IPS-11a (cell line): Measurements from ENCODE around the gene CCZ1B.
"Not testable (repeated sequence)": the region's sequence is repeated elsewhere in the genome, so short reads cannot be mapped to it uniquely, and the experiment has no call there.

Source experiments
- H3K4me3 ChIP-seq: one replicate; pipeline ENCODE4 v1.5.1; 2013; ENCODE audit warnings: low read depth, low read length, control low read depth

Gene CCZ1B

GRCh38 chr7:6826151-6826550 is at the start of gene CCZ1B:
TSS of gene CCZ1B (minus strand) at chr7:6826275. CDS start at chr7:6826197, 78 bp downstream.
- H3K4me3 ChIP-seq, result peak within 1 kb of the TSS; percentile 27

GRCh38 chr7:6875022-6875421 is 48.9 kb upstream of the CCZ1B start:
- not testable (repeated sequence) for H3K4me3 ChIP-seq

GRCh38 chr7:6872246-6872945 is 46.3 kb upstream of the CCZ1B start:
- not testable (repeated sequence) for H3K4me3 ChIP-seq

- H3K4me3 ChIP-seq, result not testable (repeated sequence)
Observed at GRCh38 chr7:6871421-6872144, 45.5 kb upstream of the CCZ1B start.

- not testable (repeated sequence) for H3K4me3 ChIP-seq
Observed at GRCh38 chr7:6864751-6865150, 38.7 kb upstream of the CCZ1B start.

- not testable (repeated sequence) for H3K4me3 ChIP-seq
Observed at GRCh38 chr7:6864188-6864587, 38.1 kb upstream of the CCZ1B start.

GRCh38 chr7:6862876-6863275 is 36.8 kb upstream of the CCZ1B start:
- not testable (repeated sequence) for H3K4me3 ChIP-seq

GRCh38 chr7:6857721-6858314 is 31.7 kb upstream of the CCZ1B start:
- not testable (repeated sequence) for H3K4me3 ChIP-seq

- H3K4me3 ChIP-seq, result not testable (repeated sequence)
Observed at GRCh38 chr7:6855563-6856131, 29.6 kb upstream of the CCZ1B start.

- peak overlapping the region; percentile 31 for H3K4me3 ChIP-seq
Observed at GRCh38 chr7:6854747-6855562, 28.9 kb upstream of the CCZ1B start.

GRCh38 chr7:6853681-6854080 is 27.6 kb upstream of the CCZ1B start:
- H3K4me3 ChIP-seq, result not testable (repeated sequence)

- H3K4me3 ChIP-seq, result not testable (repeated sequence)
Observed at GRCh38 chr7:6849127-6849526, 23.1 kb upstream of the CCZ1B start.

GRCh38 chr7:6847751-6848150 is 21.7 kb upstream of the CCZ1B start:
- H3K4me3 ChIP-seq, result not testable (repeated sequence)

- H3K4me3 ChIP-seq, result not testable (repeated sequence)
Observed at GRCh38 chr7:6845971-6846449, 19.9 kb upstream of the CCZ1B start.

- not testable (repeated sequence) for H3K4me3 ChIP-seq
Observed at GRCh38 chr7:6843654-6844053, 17.6 kb upstream of the CCZ1B start.

GRCh38 chr7:6843092-6843491 is 17.0 kb upstream of the CCZ1B start:
- H3K4me3 ChIP-seq, result not testable (repeated sequence)

- H3K4me3 ChIP-seq, result not testable (repeated sequence)
Observed at GRCh38 chr7:6842278-6842921, 16.3 kb upstream of the CCZ1B start.

GRCh38 chr7:6837081-6837480 is 11.0 kb upstream of the CCZ1B start:
- H3K4me3 ChIP-seq, result not testable (repeated sequence)

- not testable (repeated sequence) for H3K4me3 ChIP-seq
Observed at GRCh38 chr7:6835521-6835920, 9.4 kb upstream of the CCZ1B start.

GRCh38 chr7:6833636-6834035 is 7.6 kb upstream of the CCZ1B start:
- no peak overlapping the region for H3K4me3 ChIP-seq
